NCI-H2196 (cell line): ENCODE results near the gene HOMEZ.
A peak's percentile ranks its signal among the peaks of the same experiment; 100 is the strongest.

Experiments used
- DNase-seq: peaks from one replicate; lab custom pipeline; 2025; ENCODE audit not compliant: unreplicated experiment; lab: John Stamatoyannopoulos, UW

HOMEZ gene

GRCh38 chr14:23308721-23309445 lies 23.0 kb upstream of the HOMEZ start:
- no peak for DNase-seq

- no peak for DNase-seq
Measured at GRCh38 chr14:23307687-23308644, 22.0 kb upstream of the HOMEZ start.

DNA sequence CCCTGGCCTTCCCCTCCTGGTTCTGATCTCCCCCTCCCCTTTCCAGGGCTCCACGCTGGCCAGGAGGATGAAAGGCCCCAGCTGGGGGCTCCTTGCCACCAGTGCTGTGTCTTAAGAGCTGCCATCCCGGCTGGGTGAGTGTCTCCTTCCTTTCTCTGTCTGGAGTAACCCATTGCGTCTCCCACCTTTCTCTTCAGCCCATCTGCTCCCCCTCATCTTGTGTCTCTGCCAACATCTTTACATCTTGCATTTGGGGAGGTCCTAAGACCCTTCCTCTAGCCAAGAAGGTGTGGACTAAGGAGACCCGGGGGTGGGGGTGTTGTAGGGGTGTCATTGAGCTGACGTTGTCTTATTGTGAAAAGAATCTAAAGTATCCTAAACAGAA lies 21.2 kb upstream of the HOMEZ start:
- DNase-seq = no peak

- DNase-seq = peak; percentile 88
Measured at GRCh38 chr14:23306412-23307145, 20.6 kb upstream of the HOMEZ start, which contains the start of gene BCL2L2. BCL2L2 (plus strand) TSS chr14:23306833; CDS start chr14:23307768, 935 bp downstream.

DNA sequence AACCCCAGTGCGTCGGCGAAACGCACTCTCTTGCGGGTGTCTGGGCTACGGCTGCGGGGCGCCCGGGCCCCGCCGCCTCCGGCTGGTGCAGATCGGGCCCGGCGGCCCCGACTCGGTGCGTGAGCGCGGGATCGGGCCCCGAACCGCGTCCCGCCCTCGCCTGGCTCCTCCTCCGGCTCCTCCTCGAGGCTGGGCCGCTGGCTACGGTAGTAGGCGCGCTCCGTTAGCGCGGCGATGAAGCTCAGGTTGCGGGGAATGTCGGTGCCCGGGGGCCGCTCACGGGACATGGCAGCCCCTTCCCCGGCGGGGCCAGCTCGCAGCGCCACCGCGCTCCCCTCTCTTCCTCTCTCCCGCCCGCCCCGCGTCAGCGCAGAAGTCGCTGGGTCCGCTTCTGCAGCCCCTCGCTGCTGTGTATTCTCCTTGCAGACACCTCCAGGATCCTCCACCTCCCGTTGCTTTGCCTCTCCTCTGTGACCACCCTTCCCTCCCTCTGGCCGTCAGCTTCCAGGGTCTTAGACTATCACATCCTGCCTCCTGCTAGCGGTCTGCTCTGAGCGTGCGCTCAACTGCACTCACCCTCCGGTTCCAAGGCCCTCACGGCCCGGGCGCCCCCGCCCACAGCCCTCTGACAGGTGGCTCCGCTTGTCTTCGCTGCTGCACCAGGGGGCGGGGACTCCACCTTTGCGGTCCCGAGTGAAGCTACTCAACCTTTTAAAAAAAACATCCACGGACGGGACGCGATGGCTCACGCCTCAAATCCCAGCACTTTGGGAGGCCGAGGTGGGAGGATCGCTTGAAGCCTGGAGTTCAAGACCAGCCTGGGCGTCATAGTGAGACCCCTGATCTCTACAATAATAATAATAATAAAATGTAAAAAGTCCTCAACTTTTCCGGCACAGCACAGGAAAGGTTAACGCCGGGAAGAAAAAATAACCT lies 16.6 kb upstream of the HOMEZ start, which contains the start of gene PPP1R3E:
PPP1R3E (minus strand) TSS at position 570 of the 936 bp plus-strand sequence; CDS start at position 287, 283 bp downstream.
- peak; percentile 69 for DNase-seq

DNA sequence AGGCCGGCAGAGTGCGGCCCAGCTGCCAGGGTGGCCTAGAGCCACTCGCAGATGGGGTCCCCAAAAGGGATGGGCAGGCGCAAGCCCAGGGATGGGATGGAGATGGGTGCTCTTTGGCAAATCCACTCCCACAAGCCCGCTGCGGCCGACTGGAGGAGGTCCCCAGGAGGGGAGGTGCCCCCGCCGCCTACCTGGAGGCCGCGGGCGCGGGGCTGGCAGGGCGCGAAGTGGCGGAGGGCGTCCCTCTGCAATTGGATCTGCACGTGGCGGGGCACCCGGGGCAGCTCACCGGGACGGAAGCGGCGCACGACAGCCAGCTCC lies 16.0 kb upstream of the HOMEZ start:
- DNase-seq = no peak

DNA sequence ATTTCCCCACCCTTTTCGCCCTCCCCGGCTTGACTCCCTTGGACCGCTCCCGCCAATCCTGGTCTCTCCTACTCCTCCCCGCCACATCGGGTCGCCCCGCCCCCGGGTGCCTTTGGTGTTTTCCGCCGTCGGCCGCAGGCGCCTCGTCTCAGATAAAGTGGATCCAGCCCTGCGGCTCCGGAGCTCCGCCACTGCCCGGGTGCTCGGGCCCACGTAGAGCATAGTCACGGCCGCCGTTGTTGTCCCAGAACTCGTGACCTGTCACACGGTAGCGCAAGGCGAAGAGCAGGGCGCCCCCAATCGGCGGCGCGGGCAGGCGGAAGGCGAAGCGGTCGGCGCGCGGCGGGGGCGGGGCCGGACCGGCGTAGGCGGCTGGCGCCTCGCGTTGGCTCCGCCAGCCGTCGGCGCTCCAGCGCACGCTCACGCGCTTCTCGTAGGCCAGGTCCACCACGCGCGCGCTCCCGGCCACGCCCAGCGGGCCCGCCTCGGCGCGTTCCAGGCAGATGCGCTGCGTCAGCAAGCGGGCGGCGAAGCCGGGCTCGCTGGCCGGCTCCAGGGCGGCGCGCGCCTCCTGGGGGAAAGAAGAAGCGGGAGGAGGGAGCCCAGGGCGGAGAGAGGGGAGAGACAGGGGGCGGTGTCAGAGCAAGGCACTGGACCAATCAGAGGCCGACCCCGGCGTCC lies 15.5 kb upstream of the HOMEZ start:
- DNase-seq = peak; percentile 99

DNA sequence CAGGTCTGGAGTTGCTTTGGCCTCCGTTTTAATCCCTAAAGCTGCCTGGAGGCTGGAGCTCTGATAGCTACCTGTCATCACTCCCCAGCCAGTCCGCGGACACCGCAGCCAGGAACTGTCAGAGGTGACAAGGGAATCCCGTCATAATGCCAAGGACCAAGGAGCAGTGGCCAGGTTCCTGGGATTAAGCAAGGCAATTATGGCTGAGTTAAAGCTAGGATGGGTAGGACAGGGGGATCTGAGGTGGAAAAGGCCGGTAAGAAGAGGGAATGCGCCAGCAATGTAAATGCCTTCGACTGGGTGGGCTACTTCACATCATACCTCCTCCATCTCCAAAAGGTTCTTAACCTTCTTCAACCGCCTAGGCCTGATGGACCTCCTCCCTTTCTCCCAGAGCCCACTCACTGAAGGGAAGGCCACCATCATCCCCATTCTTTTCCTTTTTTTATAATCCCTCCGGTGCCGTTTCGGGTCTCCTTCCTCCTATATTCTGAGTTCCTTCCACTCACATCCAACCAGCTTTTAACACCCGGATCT lies 14.8 kb upstream of the HOMEZ start:
- no peak for DNase-seq

DNA sequence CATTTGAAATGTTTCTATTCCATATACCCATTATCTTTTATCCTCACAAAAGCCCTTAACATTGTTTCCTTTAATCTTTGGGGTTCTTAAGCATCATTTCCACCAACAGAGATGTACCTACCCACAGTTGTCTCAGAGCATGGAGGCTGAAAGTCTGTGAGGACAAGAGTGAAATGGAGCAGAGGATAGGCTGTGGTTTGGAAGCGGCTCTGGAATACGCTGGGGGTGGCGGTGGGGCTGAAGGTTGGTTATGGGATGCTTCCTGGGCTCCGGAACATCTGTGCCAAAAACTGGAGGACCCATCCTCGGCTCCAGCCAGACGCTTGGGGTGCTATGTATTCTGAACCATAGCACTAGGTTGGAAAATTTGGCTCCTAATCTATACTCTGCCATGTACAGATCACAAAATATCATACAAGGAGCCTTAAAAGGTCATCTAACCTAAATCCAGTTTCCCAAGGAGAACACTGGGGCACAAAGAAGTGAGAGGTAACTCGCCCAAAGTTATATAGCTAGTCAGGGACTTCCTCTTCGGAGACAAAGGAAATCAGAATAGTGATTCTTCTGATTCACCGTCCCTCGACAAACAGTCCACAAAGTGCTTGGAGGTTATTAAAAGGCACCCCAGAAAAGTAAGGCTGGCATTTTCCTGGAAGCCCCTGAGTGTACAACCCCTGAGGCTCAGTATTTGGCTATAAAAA lies 14.2 kb upstream of the HOMEZ start:
- no peak for DNase-seq

- peak; percentile 13 for DNase-seq
Measured at GRCh38 chr14:23299211-23299957, 13.5 kb upstream of the HOMEZ start.

- DNase-seq = no peak
Measured at GRCh38 chr14:23297611-23298277, 11.8 kb upstream of the HOMEZ start.

DNA sequence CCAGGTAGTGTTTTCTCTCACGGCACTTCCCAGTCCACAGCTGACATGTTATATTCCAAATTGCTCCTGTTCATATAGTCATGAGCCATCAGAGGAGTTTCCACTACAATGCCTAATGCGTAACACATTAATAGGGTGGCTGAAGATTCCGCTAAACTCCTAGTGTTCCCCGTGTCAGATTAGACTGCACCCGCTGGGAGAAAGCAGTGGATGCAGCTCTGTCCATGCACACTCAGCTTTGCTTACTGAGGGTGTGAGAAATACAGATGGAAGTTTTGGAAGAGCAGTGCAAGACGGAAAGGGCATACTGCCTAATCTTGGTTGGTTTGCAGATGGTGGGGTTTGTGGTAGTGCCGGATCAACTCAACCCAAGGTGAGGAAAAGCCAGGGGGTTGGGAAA lies 11.2 kb upstream of the HOMEZ start:
- DNase-seq = no peak

DNA sequence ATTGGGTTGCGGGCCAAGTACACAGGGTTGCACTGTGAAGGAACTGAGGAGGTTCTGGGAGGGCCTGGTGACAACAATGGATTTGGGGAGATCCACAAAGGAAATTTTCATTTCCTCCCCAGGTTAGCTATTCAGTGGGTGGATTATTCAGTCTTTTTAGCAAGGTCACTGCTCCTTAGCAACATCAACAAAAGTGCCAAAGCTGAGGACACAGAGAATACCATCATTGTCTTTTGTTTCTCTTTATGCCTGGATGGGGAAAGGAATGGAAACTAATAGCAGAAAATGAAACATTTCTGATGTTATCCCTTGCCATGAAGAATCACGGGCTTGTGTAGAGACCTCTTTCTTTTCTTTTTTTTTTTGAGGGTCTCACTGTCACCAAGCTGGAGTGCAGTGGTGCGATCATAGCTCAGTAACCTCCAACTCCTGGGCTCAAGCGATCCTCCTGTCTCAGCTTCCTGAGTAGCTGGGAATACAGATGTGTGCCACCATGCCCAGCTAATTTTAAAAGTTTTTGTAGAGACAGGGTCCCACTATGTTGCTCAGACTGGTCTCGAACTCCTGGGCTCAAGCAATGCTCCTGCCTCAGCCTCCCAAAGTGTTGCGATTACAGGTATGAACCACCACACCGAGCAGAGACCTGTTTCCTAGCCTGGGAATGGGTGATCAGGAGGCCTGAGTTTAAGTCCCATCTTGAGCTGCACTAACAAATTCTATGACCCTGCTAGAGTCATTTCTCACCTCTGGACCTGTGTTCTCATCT lies 10.3 kb upstream of the HOMEZ start:
- no peak for DNase-seq

DNA sequence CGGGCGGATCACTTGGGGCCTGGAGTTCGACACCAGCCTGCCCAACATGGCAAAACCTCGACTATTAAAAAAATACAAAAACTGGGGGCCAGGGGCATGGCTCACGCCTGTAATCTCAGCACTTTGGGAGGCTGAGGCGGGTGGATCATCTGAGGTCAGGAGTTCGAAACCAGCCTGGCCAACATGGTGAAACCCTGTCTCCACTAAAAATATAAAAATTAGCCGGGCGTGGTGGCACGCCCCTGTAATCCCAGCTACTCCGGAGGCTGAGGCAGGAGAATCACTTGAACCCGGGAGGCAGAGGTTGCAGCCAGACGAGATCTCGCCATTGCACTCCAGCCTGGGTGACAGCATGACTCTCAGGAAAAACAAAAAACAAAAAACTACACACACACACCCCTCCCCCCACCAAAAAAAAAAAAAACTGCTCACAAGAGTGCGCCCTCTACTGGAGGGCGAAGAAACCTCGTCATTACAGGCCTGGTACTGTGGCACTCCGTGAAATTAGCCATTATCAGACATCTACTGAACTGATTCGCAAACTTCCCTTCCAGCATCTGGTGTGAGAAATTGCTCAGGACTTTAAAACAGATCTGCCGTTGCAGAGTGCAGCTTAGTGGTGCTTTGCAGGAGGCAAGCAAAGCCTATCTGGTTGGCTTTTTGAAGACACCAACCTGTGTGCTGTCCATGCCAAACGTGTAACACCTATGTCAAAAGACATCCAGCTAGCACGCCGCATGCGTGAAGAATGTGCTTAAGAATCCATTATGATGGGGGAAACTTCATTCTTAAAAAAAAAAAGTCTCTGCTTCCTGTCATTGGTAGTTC lies 9.0 kb upstream of the HOMEZ start:
- DNase-seq = peak; percentile 80

- no peak for DNase-seq
Measured at GRCh38 chr14:23286902-23287479, 1.1 kb upstream of the HOMEZ start.
